NCI-H2171 (cell line): ENCODE results near the gene DHRS9.
"Not testable (repeated sequence)": the region's sequence is repeated elsewhere in the genome, so short reads cannot be mapped to it uniquely, and the experiment has no call there.

Source experiments
- DNase-seq: peaks from one replicate; lab custom pipeline; 2025; lab: John Stamatoyannopoulos, UW

Gene DHRS9

DNA sequence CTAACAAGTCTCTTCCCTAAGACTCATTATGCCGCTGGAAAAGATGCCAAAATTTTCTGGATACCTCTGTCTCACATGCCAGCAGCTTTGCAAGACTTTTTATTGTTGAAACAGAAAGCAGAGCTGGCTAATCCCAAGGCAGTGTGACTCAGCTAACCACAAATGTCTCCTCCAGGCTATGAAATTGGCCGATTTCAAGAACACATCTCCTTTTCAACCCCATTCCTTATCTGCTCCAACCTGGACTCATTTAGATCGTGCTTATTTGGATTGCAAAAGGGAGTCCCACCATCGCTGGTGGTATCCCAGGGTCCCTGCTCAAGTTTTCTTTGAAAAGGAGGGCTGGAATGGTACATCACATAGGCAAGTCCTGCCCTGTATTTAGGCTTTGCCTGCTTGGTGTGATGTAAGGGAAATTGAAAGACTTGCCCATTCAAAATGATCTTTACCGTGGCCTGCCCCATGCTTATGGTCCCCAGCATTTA, 26.3 kb downstream of the DHRS9 start:
- no peak for DNase-seq

DNA sequence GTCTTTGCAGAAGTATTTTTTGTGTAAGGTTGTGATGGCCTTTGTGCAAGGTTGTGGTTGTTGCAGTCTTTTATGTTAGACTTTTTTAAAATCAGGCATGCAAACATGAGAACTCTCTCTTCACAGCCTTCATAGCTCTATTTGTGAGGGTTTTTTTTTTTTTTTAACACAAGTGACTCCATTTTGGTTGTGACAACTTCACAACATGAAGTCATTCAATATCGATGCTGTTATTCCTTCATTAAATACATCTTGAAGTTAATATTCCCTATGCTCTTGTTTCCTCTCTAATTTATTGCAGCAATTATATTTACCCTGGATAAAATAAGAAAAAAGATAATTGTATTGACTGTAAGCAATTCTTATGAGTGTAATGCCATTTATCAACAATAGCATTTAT, 35.5 kb downstream of the DHRS9 start:
- no peak for DNase-seq

DNA sequence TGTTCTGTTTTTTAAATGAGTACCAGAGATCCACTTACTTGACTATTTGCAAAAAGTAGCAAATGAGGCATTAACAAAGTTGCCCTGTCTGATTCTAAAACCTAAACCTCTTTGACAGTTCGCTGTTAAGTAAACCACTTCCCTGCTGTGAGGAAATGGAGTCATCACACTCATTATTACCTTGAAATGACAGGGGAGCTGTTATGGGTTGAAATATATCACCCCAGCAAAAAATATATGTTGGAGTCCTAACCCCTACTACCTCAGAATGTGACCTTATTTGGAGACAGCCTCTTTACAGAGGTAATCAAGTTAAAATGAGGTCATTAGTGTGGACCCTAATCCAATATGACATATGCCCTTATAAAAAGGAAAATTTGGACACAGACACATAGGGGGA, 36.1 kb downstream of the DHRS9 start:
- DNase-seq = no peak

DNA sequence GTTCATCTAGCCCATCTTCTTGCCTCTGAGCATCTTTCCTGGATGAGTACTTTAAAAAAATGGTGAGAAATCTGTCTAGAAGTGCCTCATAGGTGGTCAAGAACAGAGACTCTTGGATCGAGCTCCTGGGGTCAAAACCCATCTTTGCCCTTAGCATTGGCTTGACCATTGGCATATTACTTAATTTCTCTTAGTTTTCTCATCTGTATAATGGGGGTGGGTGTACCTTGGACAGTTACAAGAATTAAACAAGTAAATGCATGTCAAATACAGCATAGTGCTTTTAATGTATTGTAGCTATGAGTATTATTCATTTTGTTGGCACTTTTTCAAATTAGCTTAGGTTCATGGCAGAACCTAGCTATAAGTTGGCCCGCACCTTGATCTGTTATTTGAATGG, 36.8 kb downstream of the DHRS9 start:
- DNase-seq = no peak

DNA sequence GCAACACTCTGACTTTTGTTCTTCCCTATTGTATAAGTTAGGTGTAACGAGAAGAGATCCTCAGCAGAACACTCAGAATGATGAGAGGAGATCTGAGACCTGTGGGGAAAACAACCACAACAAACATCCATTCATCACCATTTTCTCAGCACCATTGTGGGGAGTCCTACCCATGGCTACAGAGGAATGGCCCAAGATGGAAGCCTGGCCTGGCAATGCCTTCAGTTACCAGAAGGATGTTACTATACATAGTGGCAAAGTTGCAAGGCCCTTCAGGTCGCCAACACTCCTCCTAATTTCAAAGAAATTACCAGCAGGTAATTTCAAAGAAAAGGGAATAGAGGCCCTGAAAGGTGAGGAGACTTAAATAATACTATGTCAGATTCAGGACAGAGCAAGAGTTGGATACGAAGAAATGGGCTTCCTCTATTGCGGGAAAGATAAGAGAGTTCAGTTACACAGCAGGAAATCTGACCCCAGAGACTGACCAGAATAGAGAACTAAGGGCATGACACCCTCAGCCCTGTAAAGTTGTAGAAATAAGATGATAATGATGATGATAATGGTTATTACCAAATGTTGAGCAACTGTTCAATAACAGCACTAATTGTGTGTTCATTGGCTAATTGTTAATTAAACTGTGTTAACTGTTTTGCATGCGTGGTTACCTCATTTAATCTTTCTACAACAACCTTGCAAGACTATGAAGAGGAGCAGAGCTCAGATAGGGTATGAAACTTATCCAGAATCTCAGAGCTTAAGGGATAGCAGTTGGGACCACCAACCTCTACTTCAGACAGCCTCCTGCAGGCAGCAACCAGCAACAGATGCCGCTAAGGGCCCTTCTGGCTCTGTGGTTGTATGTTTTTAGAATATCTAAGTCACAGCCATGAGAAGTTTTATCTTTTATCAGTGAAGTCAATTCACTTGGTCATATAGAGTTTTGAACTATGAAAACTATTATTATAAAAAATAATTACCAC, 37.5 kb downstream of the DHRS9 start:
- DNase-seq = no peak

DNA sequence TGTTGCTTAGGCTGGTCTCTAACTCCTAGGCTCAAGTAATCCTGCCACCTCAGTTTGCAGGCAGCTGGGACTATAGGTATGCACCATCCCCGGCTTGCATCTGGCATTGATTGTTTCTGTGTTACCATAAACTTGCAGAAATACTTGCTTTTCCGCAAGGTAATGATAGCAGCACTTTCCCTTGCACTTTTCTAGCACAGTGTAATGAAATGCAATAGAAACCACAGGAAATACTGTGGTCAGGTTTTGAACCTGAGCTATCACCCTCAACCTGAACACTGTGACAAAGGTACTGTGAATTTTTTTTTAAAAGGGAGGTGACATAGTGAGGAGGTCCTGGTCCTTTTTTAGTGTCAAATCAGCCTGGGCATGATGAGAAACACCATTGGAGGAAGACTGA, 38.3 kb downstream of the DHRS9 start:
- no peak for DNase-seq

DNA sequence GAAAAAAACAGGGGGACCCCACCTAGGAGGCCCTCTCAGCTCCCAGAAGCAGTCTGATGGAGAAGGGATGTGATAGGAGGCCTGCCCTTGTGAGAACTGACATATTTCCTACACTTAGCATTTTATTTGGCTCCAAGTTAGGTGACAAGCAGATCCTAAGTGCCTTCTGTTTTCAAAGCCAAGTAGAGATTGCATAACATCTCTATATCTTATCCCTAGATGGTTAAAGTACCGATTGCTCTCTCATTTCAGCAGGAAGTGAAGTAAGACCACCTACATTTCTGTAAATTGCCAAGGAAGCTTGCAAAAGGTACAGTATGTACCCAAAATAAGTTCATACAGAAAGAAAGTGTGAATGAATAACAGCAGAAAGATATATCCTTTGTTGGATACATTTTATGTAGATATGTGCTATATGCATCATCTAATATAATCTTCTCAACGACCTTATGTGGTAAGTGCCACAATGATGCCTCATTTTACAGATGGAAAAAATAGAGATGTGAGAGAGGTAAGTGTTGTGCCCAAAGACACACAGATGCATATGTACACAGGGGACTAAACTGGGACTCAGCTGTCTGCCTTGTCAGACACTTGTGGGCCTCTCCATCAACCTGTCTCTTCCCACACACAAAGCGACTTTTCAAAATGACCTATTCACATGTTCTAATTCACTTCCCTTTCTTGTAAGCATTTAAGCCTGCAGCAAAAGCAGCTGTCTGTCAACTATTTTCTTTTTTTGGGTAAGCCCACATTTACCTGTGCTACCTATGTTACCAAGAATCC, 38.9 kb downstream of the DHRS9 start:
- DNase-seq = no peak

DNA sequence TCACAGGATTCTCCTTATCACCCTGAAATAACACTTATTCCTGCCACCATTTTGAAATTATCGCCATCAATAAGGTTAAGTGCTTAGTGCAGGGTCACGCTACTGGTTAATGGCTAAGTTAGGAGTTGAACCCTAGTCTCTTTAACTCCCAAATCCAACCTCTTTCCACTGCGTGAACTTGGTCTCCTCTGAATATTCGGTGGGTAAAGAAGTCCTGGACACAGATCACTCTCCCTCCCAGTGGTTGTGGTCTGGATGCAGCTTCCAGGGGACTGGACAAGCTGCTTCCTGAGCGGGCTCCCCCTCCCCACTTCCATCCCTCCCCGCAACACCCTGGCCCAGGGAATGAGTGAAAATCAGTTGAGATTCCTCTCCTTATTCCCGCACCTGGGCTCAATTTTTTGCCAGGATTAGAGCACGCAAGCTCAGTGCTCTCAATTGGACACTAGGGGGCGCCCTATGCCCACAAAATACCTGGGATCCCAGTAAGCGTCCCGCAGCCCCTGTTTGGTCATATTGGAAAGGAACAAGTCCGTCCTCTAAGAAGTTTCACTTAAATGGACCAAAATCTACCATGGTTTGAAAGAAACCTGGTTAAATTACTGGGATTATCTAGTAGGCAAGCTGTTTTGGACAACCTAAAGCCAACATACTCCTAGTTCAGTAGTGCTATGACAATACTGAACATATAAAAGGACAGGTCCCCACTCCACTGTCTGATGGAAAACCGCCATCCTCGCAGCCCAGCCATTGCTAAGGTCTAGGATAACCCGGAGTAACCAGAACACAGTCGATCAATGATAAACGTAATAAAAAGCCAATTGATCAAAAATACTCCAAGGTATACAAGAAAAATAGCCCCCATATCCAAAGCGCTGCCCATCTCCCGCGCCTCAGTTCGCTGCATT, 40.4 kb downstream of the DHRS9 start:
- peak; percentile 52 for DNase-seq

DNA sequence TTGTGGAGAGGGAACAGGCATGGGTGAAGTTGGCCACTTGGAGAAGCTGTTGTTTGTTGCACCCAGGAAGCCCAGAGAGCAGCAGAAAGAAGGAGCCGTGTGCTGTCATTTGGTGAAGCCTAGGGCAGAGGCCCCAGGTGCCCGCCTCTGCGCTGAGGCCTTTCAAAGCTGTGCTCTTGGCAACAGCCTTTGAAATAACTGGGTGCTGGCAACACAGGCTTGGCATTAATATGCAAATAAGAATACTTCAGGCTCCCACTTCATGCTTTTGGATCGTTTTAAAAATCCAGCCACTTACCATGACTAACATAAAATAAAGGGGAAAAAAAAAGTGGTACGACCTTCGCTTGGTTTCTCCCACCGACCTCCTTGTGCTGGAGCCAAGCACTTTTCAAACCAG, 41.1 kb downstream of the DHRS9 start:
- no peak for DNase-seq

DNA sequence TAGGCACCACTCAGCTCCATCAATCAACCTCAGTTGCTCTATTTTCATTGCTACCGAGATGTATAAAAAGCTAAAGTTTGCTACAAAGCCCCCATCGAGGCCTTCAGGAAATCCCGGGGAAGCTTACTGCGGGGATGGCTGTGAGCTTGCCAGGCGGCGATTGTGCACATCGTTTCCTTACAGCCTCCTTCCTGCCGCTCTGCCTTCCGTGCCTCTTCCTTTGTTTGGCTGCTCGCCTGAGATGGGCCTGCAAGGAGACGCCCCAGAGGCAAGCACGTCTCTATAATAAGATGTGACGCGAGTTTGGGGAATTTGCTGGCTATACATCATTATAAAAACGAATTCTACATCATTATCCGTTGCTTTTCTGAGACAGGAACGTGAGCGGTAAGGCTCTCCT, 41.6 kb downstream of the DHRS9 start:
- no peak for DNase-seq

DNA sequence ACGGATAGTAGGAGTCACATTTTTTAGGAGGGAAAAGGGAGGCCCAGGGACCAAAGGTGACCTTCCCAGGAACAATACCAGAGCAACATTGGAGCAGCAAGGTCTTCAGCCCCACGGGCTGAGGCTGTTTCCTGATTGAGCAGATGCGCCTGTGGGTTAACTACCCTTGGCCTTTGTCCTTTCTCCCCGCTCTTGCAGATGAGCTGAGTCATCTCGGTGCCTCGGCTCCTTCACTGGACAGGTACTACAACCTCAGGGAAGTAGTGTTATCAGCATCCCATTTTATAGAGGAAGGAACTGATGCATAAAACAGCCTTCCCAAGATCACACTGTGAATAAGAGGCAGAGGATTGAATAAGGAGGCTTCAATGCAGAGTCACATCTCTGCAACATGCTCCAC, 43.5 kb downstream of the DHRS9 start:
- no peak for DNase-seq

DNA sequence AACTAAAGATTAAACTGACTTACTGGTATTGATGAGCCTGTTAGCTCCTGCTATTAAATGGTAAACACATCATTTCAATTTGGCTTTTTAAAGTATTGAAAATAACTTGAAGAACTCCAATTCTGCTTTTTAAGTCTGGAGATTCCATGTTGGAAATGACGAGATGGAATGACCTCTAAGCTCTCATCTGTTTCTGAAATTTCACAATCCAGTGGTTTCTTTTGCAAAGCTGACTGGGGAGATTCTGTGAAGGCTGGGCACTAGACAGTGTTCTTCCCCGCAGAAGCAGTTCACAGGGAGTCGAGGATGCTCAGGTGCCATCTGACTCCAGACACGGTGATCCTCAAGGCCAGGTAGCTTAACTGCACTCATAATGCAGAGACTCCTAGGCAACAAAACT, 44.7 kb downstream of the DHRS9 start:
- no peak for DNase-seq

DNA sequence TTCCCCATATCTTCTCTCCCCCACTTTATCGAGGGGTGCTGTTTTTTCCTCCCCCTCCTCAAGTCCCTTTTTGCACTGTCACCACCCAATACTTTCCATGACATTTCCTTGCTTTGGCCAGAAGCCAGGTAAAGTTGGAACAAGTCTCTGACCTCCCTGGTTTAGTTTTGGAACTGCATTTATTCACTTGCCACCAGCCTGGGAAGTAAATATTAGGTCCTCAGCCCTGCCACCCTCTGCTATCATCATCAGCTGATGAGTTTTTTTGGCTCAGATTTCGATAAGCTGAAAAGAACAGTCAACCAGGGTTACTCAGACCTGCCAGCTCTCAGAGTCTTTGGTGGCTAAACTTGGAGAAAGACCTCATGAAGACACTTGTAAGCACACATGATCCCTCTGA, 47.0 kb downstream of the DHRS9 start:
- DNase-seq = no peak

DNA sequence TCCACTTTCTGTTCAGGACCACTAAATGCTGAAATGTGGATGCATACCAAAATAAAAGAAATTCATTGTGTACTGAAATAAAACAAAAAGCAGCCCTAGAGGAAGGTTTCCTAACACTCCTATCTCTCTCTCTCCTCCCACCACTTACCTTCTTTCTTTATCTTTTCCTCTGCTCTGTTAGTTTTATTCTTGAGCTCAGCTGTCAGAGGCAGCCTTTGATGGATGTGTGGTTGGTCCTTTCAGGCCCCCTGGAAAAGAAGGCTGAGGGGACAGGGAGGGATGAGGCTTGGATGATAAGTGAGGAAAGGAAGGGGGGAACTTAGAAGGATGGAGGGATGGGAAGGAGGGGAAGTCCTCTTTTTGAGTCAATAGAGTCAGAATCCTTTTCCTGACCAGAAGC, 47.6 kb downstream of the DHRS9 start:
- DNase-seq = no peak

DNA sequence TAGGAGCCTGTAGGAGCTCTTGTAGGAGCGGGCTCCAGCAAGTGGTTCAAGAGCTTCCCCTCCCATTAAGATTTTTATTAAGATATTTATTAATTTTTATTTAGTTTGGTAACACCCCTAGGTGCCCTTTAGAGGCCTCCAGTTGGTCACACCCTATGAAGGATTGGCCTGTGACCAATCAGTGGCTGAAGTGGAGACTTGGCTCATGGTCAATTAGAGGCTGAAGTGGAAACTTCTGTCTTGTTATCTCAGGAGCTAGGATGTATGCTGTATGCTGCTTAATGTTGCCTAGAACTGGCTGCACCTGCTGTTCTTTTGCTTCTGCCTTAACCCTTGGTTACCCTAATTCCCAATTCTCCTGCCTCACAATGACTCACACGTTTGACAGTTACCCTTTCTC, 48.7 kb downstream of the DHRS9 start:
- no peak for DNase-seq

DNA sequence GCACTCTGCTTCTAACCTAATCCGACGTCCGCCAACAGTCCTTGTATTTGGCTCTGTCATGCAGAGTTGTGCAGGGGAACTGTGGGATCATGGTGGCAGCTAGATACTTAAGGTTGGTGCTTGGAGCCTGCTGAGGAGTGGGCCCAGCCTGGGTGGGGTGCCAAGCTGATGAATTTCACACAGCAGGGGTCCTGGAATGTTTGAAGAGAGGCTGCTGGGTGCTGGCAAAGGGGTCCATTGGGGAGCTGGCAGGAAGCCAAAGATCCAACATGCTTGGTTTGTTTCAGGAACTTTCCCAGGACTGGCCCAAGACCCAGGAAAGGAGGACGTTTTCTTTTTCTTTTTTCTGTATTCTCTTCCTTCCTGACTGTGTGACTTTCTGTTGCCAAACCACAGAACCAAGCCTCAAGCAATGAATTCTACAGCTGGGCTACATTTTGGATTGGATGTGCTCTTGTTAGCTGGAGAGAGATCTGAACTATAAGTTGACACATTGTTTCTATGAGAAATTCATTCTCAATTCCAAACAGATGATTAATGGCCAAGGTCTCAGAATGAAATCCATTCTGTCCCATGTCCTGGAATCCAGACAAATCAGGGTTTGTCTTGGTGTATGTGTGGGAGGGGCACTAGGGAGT, 49.9 kb downstream of the DHRS9 start:
- DNase-seq = no peak

DNA sequence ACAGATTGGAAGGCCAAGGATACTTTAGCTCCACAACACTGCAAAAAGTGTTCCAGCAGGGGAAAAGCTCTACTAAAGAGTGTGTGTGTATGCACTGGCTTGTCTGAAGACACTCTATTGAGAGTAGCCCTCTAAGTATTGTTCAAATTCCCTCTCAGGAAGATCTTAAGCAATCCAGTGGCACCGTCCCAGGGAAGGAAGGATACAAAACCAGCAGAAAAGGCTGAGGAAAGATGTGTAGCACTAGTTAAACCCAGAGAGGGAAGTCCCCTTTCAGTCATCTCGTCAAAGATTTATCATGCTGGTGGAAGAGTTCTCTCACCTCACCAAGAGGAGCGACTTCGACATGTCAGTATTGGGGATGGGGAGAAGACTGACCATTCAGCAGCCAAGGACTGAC, 50.5 kb downstream of the DHRS9 start:
- no peak for DNase-seq

DNA sequence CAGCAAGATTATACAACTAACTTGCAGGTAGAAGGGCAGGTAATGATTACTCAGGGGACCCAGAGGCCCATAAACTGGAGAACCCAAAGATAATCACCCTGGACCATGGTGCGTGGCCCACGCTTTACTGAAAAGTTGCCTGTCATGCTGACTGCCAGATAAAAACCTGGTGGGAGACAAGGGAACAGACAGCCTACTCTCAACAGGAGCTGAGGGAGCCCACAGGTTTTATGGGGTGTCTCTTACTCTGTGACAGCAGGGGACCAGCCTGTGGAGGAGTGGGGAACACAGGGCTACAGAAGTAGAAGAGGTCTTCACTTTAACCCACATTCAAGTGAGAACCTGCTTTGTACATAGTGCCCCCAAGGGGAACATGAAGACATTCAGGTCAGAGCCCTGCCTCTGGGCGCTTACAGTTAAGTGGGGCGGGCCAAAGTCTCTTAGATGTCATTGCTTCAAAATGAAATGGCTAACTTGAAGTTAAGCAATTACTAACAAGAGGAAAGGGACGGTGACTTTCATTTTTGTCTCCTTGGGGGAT, 60.4 kb downstream of the DHRS9 start:
- DNase-seq = no peak

DNA sequence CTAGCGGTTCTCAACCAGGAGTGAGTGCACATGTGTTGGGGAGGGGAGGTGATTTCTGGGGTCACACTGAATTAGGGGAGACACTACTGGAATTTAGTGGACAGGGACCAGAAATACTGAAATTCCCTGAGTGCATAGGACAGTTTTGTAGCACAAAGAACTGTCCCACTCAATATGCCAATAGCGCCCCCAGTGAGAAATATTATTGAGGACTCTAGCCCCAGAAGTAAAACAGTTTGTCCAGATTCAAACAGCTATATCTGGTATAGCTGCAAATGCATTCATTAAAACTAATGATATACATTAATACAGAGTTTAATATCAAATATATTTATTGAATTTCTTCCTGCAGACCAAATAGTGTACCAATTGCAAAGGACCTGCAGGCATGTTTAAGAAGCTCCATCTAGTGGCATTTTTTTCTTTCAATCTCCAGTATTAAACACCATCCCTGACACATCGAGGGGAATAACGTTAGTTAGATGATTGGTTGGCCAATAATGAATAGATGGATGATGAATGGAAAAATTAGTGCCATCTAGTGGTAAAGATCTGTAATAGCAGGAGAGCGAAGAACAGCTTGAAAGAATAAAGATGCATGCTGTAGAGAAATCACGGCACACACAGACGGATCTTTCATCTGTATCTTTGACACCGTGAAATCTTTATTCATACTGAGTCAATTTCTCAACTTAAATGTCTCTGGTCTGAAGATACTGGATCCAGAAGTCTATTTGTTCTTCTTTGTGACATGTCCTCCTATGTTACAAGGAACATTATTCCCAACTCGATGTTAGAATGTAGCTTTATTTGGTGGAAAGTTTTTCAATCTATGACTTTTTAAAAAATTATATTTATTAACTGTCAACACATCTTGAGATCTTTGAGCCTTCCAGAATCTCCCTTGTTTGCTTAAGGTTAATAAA, 62.5 kb downstream of the DHRS9 start:
- no peak for DNase-seq

DNA sequence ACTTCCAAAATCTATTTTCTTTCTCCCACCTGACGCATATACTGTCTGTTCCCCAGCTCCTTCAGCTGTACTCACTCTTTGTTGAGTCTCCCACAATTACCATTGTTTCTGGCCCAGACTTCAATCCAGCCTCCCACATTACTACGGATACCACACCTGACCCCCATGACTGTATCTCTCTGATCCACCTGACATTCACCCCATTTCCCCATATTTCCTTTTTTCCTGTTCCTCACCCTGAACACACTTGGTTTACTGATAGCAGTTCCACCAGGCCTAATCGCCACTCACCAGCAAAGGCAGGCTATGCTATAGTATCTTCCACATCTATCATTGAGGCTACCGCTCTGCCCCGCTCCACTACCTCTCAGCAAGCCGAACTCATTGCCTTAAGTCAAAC, 64.9 kb downstream of the DHRS9 start:
- DNase-seq = not testable (repeated sequence)
